WTC11 (cell line): ENCODE measurements around the gene DEPDC5. TPM values are rescaled to one million over a fixed set of nuclear protein-coding genes. Genes with fewer than 3 reads are reported as not detected.

Source experiments
- ATAC-seq: fragments of 200-7000 bp; cut with Tn5 transposase; 2 replicates; pipeline ENCODE4 v1.10.0; 2021; ENCODE audit warnings: mild to moderate bottlenecking, moderate library complexity
- CTCF ChIA-PET: fragments of 300-600 bp; sonication (Branson Sonifier 250); formaldehyde crosslinking; loops from one replicate; lab custom pipeline; 2021; ENCODE audit warnings: antibody characterized with exemption; lab: Charles Lee
- POLR2A ChIA-PET: fragments of 350-600 bp; sonication (Branson Sonifier 250); formaldehyde crosslinking; loops from one replicate; lab custom pipeline; 2021; ENCODE audit warnings: antibody characterized with exemption; lab: Charles Lee
- DNase-seq: peaks from one replicate; pipeline ENCODE4 v3.0.0; 2021; ENCODE audit warnings: low spot score
- H3K27ac Mint-ChIP-seq: 2 replicates; pipeline ENCODE4 v1.8.0; 2021; ENCODE audit warnings: mixed read lengths
- H3K27me3 Mint-ChIP-seq: 2 replicates; pipeline ENCODE4 v1.8.0; 2021; ENCODE audit warnings: low read depth, mild to moderate bottlenecking, moderate library complexity, mixed read lengths
- H3K36me3 Mint-ChIP-seq: 2 replicates; pipeline ENCODE4 v1.8.0; 2021; ENCODE audit warnings: mixed read lengths
- H3K4me1 Mint-ChIP-seq: 2 replicates; pipeline ENCODE4 v1.8.0; 2022; ENCODE audit warnings: mixed read lengths
- H3K4me3 Mint-ChIP-seq: 2 replicates; pipeline ENCODE4 v1.8.0; 2021; ENCODE audit warnings: mild to moderate bottlenecking, moderate library complexity, mixed read lengths
- H3K9me3 Mint-ChIP-seq: 2 replicates; pipeline ENCODE4 v1.8.0; 2021; ENCODE audit warnings: mixed read lengths
- CBFB ChIP-seq: sonication (generic); formaldehyde crosslinking; IDR thresholded peaks from 2 replicates; pipeline ENCODE4 v1.8.1; 2022; ENCODE audit warnings: mild to moderate bottlenecking, low read depth, missing genetic modification reagents
- FOXK1 ChIP-seq: sonication (generic); formaldehyde crosslinking; IDR thresholded peaks from 2 replicates; pipeline ENCODE4 v1.8.0; 2022; ENCODE audit warnings: mild to moderate bottlenecking, moderate library complexity, missing genetic modification reagents
- GTF2I ChIP-seq: fragments of 250-450 bp; sonication (Bioruptor Pico); conservative IDR thresholded peaks from 2 replicates; pipeline ENCODE4 v1.4.0; 2021; ENCODE audit warnings: mild to moderate bottlenecking
- HMGA2 ChIP-seq: fragments of 250-450 bp; sonication (Bioruptor Pico); IDR thresholded peaks from 2 replicates; pipeline ENCODE4 v1.4.0; 2021; ENCODE audit warnings: mild to moderate bottlenecking, moderate library complexity
- JUN ChIP-seq: sonication (generic); formaldehyde crosslinking; IDR thresholded peaks from 2 replicates; pipeline ENCODE4 v1.8.0; 2023; ENCODE audit warnings: mild to moderate bottlenecking, missing genetic modification reagents
- MXD4 ChIP-seq: fragments of 250-450 bp; sonication (Bioruptor Pico); IDR thresholded peaks from 2 replicates; pipeline ENCODE4 v1.8.0; 2021; ENCODE audit warnings: mild to moderate bottlenecking, moderate library complexity, borderline replicate concordance
- MYBL2 ChIP-seq: sonication (generic); formaldehyde crosslinking; IDR thresholded peaks from 2 replicates; pipeline ENCODE4 v1.8.1; 2023; ENCODE audit warnings: mild to moderate bottlenecking, moderate library complexity, missing genetic modification reagents
- NFE2L1 ChIP-seq: sonication (generic); formaldehyde crosslinking; IDR thresholded peaks from 2 replicates; pipeline ENCODE4 v1.8.1; 2023; ENCODE audit warnings: missing genetic modification reagents
- NFYB ChIP-seq: sonication (generic); formaldehyde crosslinking; conservative IDR thresholded peaks from 2 replicates; pipeline ENCODE4 v1.8.0; 2022; ENCODE audit warnings: low read depth, missing genetic modification reagents
- RELA ChIP-seq: sonication (generic); formaldehyde crosslinking; IDR thresholded peaks from 2 replicates; pipeline ENCODE4 v1.8.1; 2022; ENCODE audit warnings: missing genetic modification reagents, mild to moderate bottlenecking, borderline replicate concordance
- SMAD3 ChIP-seq: sonication (generic); formaldehyde crosslinking; IDR thresholded peaks from 2 replicates; pipeline ENCODE4 v1.8.0; 2022; ENCODE audit warnings: missing genetic modification reagents, mild to moderate bottlenecking, borderline replicate concordance
- SP1 ChIP-seq: sonication (generic); formaldehyde crosslinking; conservative IDR thresholded peaks from 2 replicates; pipeline ENCODE4 v1.8.1; 2022; ENCODE audit warnings: missing genetic modification reagents
- TCF7 ChIP-seq: sonication (generic); formaldehyde crosslinking; IDR thresholded peaks from 2 replicates; pipeline ENCODE4 v1.8.0; 2022; ENCODE audit warnings: mild to moderate bottlenecking, low read depth, missing genetic modification reagents, moderate library complexity
- ZNF317 ChIP-seq: sonication (generic); formaldehyde crosslinking; IDR thresholded peaks from 2 replicates; pipeline ENCODE4 v1.8.1; 2023; ENCODE audit warnings: low read depth, mild to moderate bottlenecking, moderate library complexity, missing genetic modification reagents, borderline replicate concordance
- ZNF396 ChIP-seq: fragments of 250-450 bp; sonication (Bioruptor Pico); IDR thresholded peaks from 2 replicates; pipeline ENCODE4 v1.8.0; 2021; ENCODE audit warnings: mild to moderate bottlenecking, moderate library complexity, borderline replicate concordance
- ZNF416 ChIP-seq: fragments of 250-450 bp; sonication (Bioruptor Pico); IDR thresholded peaks from 2 replicates; pipeline ENCODE4 v1.9.0; 2021; ENCODE audit warnings: mild to moderate bottlenecking, inconsistent platforms
- total RNA-seq: library from RNA; stranded (reverse); gene quantifications from 3 replicates; pipeline ENCODE4 v1.2.3, GENCODE V29; 2021
- TF ChIP-seq, protein P1 (sequence below): sonication (generic); formaldehyde crosslinking; conservative IDR thresholded peaks from 2 replicates; pipeline ENCODE4 v1.8.1; 2022; ENCODE audit warnings: mild to moderate bottlenecking, missing genetic modification reagents
- TF ChIP-seq, protein P2 (sequence below): fragments of 250-450 bp; sonication (Bioruptor Pico); IDR thresholded peaks from 2 replicates; pipeline ENCODE4 v1.8.0; 2021; ENCODE audit warnings: mild to moderate bottlenecking
- TF ChIP-seq, protein P3 (sequence below): sonication (generic); formaldehyde crosslinking; IDR thresholded peaks from 2 replicates; pipeline ENCODE4 v1.8.0; 2022; ENCODE audit warnings: mild to moderate bottlenecking, missing genetic modification reagents
- TF ChIP-seq, protein P4 (sequence below): sonication (generic); formaldehyde crosslinking; IDR thresholded peaks from 2 replicates; pipeline ENCODE4 v1.8.0; 2023; ENCODE audit warnings: missing genetic modification reagents, mild to moderate bottlenecking, borderline replicate concordance
- TF ChIP-seq, protein P5 (sequence below): sonication (generic); formaldehyde crosslinking; IDR thresholded peaks from 2 replicates; pipeline ENCODE4 v1.8.1; 2023; ENCODE audit warnings: mild to moderate bottlenecking, missing genetic modification reagents, moderate library complexity
- TF ChIP-seq, protein P6 (sequence below): sonication (generic); formaldehyde crosslinking; IDR thresholded peaks from 2 replicates; pipeline ENCODE4 v1.8.0; 2022; ENCODE audit warnings: mild to moderate bottlenecking, missing genetic modification reagents
- TF ChIP-seq, protein P7 (sequence below): sonication (generic); formaldehyde crosslinking; IDR thresholded peaks from 2 replicates; pipeline ENCODE4 v1.8.0; 2023; ENCODE audit warnings: missing genetic modification reagents
- TF ChIP-seq, protein P8 (sequence below): sonication (generic); formaldehyde crosslinking; IDR thresholded peaks from 2 replicates; pipeline ENCODE4 v1.8.1; 2022; ENCODE audit warnings: low read depth, mild to moderate bottlenecking, moderate library complexity, missing genetic modification reagents, borderline replicate concordance

DEPDC5 gene
- total RNA-seq, 1 experiment from 2014 or later = 40.5 TPM

DNA sequence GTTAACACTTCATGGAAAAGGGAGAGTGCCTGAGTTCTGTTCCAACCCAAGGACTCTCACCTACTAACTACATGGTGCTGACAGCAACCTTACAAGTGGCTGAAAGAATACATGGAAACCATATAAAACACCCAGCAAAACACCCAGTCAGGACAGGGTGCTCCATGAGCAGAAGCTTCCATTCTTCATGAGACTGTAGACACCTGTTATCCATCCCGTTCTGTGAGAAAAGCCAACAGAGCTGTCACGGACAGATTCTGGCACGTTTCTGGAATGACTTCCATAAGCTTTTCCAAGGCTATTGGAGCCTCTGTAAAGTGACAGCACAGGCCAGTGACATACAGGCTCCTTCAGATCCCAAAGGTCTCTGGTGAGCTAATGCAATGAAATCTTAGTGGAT lies 27.1 kb upstream of the DEPDC5 start:
- no peaks in the 10 kb centered on the region; the same call in 1 of the 2 replicates for H3K9me3 Mint-ChIP-seq
- no peak for DNase-seq
- no peak overlapping the region for H3K4me3 Mint-ChIP-seq
- TF ChIP-seq ZNF317 (no peak), NFYB (CRISPR knock-in tag) (no peak), MXD4 (CRISPR knock-in tag) (no peak), CBFB (CRISPR knock-in tag) (no peak), NFE2L1 (no peak), ZNF396 (CRISPR knock-in tag) (no peak)
- TF ChIP-seq, protein P1, sequence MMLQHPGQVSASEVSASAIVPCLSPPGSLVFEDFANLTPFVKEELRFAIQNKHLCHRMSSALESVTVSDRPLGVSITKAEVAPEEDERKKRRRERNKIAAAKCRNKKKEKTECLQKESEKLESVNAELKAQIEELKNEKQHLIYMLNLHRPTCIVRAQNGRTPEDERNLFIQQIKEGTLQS = no peak
- TF ChIP-seq, protein P2, sequence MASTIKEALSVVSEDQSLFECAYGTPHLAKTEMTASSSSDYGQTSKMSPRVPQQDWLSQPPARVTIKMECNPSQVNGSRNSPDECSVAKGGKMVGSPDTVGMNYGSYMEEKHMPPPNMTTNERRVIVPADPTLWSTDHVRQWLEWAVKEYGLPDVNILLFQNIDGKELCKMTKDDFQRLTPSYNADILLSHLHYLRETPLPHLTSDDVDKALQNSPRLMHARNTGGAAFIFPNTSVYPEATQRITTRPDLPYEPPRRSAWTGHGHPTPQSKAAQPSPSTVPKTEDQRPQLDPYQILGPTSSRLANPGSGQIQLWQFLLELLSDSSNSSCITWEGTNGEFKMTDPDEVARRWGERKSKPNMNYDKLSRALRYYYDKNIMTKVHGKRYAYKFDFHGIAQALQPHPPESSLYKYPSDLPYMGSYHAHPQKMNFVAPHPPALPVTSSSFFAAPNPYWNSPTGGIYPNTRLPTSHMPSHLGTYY (CRISPR knock-in tag) = no peak
- TF ChIP-seq, all 79 proteins: peak for 0
- peaks cover 3% of the 10 kb centered on the region; the same call in 1 of the 2 replicates for H3K4me1 Mint-ChIP-seq
- POLR2A ChIA-PET = no interaction called here
- no peaks in the 10 kb centered on the region for H3K27me3 Mint-ChIP-seq
- no peak overlapping the region for H3K27ac Mint-ChIP-seq
- ATAC-seq = no peak
- peaks cover 36% of the 10 kb centered on the region for H3K36me3 Mint-ChIP-seq
- CTCF ChIA-PET = no interaction called here

DNA sequence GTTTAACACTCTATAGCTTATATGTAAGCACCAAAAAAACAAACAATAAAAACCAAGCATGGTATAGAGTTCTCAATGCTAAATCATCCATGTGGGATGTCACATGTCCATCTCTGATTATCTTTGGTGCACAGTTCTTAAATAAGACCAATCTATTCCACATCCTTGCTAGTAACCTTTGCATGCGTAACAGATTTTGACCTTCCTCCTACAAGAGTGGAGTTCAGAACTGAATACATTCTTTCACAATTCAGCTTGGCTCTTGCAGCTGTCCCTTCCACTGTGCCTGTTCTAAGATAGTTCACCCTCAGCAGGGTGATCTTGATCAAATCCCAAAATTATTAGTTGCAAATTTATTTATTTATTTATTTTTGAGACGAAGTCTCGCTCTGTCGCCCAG lies 25.0 kb upstream of the DEPDC5 start:
- TF ChIP-seq NFE2L1 = no peak
- TF ChIP-seq TCF7 (CRISPR knock-in tag) = no peak
- TF ChIP-seq RELA (CRISPR knock-in tag) = no peak
- TF ChIP-seq ZNF317 = no peak
- TF ChIP-seq, protein P3, sequence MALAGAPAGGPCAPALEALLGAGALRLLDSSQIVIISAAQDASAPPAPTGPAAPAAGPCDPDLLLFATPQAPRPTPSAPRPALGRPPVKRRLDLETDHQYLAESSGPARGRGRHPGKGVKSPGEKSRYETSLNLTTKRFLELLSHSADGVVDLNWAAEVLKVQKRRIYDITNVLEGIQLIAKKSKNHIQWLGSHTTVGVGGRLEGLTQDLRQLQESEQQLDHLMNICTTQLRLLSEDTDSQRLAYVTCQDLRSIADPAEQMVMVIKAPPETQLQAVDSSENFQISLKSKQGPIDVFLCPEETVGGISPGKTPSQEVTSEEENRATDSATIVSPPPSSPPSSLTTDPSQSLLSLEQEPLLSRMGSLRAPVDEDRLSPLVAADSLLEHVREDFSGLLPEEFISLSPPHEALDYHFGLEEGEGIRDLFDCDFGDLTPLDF (CRISPR knock-in tag) = no peak
- no peak for TF ChIP-seq FOXK1
- TF ChIP-seq, protein P4, sequence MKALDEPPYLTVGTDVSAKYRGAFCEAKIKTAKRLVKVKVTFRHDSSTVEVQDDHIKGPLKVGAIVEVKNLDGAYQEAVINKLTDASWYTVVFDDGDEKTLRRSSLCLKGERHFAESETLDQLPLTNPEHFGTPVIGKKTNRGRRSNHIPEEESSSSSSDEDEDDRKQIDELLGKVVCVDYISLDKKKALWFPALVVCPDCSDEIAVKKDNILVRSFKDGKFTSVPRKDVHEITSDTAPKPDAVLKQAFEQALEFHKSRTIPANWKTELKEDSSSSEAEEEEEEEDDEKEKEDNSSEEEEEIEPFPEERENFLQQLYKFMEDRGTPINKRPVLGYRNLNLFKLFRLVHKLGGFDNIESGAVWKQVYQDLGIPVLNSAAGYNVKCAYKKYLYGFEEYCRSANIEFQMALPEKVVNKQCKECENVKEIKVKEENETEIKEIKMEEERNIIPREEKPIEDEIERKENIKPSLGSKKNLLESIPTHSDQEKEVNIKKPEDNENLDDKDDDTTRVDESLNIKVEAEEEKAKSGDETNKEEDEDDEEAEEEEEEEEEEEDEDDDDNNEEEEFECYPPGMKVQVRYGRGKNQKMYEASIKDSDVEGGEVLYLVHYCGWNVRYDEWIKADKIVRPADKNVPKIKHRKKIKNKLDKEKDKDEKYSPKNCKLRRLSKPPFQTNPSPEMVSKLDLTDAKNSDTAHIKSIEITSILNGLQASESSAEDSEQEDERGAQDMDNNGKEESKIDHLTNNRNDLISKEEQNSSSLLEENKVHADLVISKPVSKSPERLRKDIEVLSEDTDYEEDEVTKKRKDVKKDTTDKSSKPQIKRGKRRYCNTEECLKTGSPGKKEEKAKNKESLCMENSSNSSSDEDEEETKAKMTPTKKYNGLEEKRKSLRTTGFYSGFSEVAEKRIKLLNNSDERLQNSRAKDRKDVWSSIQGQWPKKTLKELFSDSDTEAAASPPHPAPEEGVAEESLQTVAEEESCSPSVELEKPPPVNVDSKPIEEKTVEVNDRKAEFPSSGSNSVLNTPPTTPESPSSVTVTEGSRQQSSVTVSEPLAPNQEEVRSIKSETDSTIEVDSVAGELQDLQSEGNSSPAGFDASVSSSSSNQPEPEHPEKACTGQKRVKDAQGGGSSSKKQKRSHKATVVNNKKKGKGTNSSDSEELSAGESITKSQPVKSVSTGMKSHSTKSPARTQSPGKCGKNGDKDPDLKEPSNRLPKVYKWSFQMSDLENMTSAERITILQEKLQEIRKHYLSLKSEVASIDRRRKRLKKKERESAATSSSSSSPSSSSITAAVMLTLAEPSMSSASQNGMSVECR (CRISPR knock-in tag) = no peak
- TF ChIP-seq MYBL2 = no peak
- TF ChIP-seq, protein P5, sequence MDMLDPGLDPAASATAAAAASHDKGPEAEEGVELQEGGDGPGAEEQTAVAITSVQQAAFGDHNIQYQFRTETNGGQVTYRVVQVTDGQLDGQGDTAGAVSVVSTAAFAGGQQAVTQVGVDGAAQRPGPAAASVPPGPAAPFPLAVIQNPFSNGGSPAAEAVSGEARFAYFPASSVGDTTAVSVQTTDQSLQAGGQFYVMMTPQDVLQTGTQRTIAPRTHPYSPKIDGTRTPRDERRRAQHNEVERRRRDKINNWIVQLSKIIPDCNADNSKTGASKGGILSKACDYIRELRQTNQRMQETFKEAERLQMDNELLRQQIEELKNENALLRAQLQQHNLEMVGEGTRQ (CRISPR knock-in tag) = no peak
- TF ChIP-seq, protein P1 = no peak
- TF ChIP-seq SP1 = no peak
- TF ChIP-seq ZNF416 (CRISPR knock-in tag) = no peak
- TF ChIP-seq, protein P6, sequence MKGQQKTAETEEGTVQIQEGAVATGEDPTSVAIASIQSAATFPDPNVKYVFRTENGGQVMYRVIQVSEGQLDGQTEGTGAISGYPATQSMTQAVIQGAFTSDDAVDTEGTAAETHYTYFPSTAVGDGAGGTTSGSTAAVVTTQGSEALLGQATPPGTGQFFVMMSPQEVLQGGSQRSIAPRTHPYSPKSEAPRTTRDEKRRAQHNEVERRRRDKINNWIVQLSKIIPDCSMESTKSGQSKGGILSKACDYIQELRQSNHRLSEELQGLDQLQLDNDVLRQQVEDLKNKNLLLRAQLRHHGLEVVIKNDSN (CRISPR knock-in tag) = no peak
- no peak for TF ChIP-seq JUN (CRISPR knock-in tag)
- TF ChIP-seq, protein P7, sequence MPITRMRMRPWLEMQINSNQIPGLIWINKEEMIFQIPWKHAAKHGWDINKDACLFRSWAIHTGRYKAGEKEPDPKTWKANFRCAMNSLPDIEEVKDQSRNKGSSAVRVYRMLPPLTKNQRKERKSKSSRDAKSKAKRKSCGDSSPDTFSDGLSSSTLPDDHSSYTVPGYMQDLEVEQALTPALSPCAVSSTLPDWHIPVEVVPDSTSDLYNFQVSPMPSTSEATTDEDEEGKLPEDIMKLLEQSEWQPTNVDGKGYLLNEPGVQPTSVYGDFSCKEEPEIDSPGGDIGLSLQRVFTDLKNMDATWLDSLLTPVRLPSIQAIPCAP = no peak
- no peak for TF ChIP-seq HMGA2 (CRISPR knock-in tag)
- no peak for TF ChIP-seq SMAD3
- TF ChIP-seq, protein P8, sequence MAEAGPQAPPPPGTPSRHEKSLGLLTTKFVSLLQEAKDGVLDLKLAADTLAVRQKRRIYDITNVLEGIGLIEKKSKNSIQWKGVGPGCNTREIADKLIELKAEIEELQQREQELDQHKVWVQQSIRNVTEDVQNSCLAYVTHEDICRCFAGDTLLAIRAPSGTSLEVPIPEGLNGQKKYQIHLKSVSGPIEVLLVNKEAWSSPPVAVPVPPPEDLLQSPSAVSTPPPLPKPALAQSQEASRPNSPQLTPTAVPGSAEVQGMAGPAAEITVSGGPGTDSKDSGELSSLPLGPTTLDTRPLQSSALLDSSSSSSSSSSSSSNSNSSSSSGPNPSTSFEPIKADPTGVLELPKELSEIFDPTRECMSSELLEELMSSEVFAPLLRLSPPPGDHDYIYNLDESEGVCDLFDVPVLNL (CRISPR knock-in tag) = no peak
- TF ChIP-seq GTF2I (CRISPR knock-in tag) = no peak
- Mint-ChIP-seq H3K9me3 (no peaks in the 10 kb centered on the region; the same call in 1 of the 2 replicates), H3K4me3 (no peak overlapping the region), H3K4me1 (peaks cover 3% of the 10 kb centered on the region; the same call in 1 of the 2 replicates), H3K27ac (no peak overlapping the region), H3K27me3 (no peaks in the 10 kb centered on the region), H3K36me3 (peaks cover 27% of the 10 kb centered on the region)
- no peak for ATAC-seq
- POLR2A ChIA-PET = no interaction called here
- no peak for DNase-seq
- CTCF ChIA-PET = interaction anchor here (0.8 kb wide), 1 partner anchor 26 kb away, joined by 3 read pairs; no protein-coding TSS in a partner anchor
